HEK293 (cell line): Measurements from ENCODE around the gene CCL14.

ENCODE experiments used
- CTCF ChIA-PET: fragments of 350-600 bp; formaldehyde crosslinking; extraction: SDS; loops from one replicate; lab custom pipeline; 2021; ENCODE audit warnings: antibody characterized with exemption; lab: Yijun Ruan, JAX
- POLR2A ChIA-PET: fragments of 300-600 bp; formaldehyde crosslinking; extraction: SDS; loops from one replicate; lab custom pipeline; 2020; ENCODE audit warnings: antibody characterized with exemption, inconsistent platforms; lab: Yijun Ruan, JAX
- H3K27ac ChIP-seq: fragments of 200-500 bp; sonication (Bioruptor generic); 2 replicates; pipeline ENCODE4 v1.5.1; 2014; ENCODE audit warnings: low read depth, low read length, control low read depth, inconsistent platforms; ENCODE audit errors: extremely low read depth
- H3K36me3 ChIP-seq, 2 experiments: fragments of 200-500 bp in 1 of 2; sonication (Bioruptor generic) in 1 of 2; 1 replicate in 1 of 2; 2 replicates in 1 of 2; pipeline ENCODE4 v1.5.1; 2014 to 2017; ENCODE audit warnings: inconsistent platforms in 2 of 2, low read length in 2 of 2; ENCODE audit not compliant: control insufficient read depth in 2 of 2, insufficient read depth in 1 of 2
- H3K4me1 ChIP-seq: fragments of 200-500 bp; sonication (Bioruptor generic); 2 replicates; pipeline ENCODE4 v1.5.1; 2014; ENCODE audit warnings: mild to moderate bottlenecking, low read length, inconsistent platforms; ENCODE audit not compliant: control insufficient read depth, insufficient read depth
- H3K4me3 ChIP-seq: 2 replicates; pipeline ENCODE4 v1.5.1; 2011; ENCODE audit warnings: low read depth, mild to moderate bottlenecking, control low read depth, low read length, moderate library complexity
- H3K9me3 ChIP-seq: fragments of 200-500 bp; sonication (Bioruptor generic); 2 replicates; pipeline ENCODE4 v1.5.1; 2014; ENCODE audit warnings: low read depth, low read length, inconsistent platforms; ENCODE audit not compliant: control insufficient read depth, insufficient read depth
- KLF9 ChIP-seq: fragments of 450-650 bp; formaldehyde crosslinking; IDR thresholded peaks from 2 replicates; pipeline ENCODE4 v1.5.1; 2016; ENCODE audit warnings: missing biosample characterization, missing genetic modification characterization, low read depth
- REPIN1 ChIP-seq: fragments of 450-650 bp; formaldehyde crosslinking; IDR thresholded peaks from 2 replicates; pipeline ENCODE4 v1.5.1; 2017; ENCODE audit warnings: missing biosample characterization, missing genetic modification characterization, low read depth
- SCRT1 ChIP-seq: fragments of 450-650 bp; formaldehyde crosslinking; IDR thresholded peaks from 2 replicates; pipeline ENCODE4 v1.5.1; 2016; ENCODE audit warnings: missing biosample characterization, missing genetic modification characterization, borderline replicate concordance
- SP2 ChIP-seq: fragments of 450-650 bp; formaldehyde crosslinking; IDR thresholded peaks from 2 replicates; pipeline ENCODE4 v1.5.1; 2016; ENCODE audit warnings: missing biosample characterization, missing genetic modification characterization
- ZBTB48 ChIP-seq: fragments of 450-650 bp; formaldehyde crosslinking; IDR thresholded peaks from 2 replicates; pipeline ENCODE4 v1.5.1; 2016; ENCODE audit warnings: missing biosample characterization, missing genetic modification characterization
- ZBTB7A ChIP-seq: fragments of 450-650 bp; formaldehyde crosslinking; IDR thresholded peaks from 2 replicates; pipeline ENCODE4 v1.5.1; 2016; ENCODE audit warnings: low read depth, missing biosample characterization, missing genetic modification characterization
- ZNF114 ChIP-seq: fragments of 450-650 bp; formaldehyde crosslinking; IDR thresholded peaks from 2 replicates; pipeline ENCODE4 v1.5.0; 2017; ENCODE audit warnings: missing biosample characterization, missing genetic modification characterization
- ZNF2 ChIP-seq: fragments of 450-650 bp; formaldehyde crosslinking; IDR thresholded peaks from 2 replicates; pipeline ENCODE4 v1.5.1; 2016; ENCODE audit warnings: missing biosample characterization, missing genetic modification characterization
- ZNF223 ChIP-seq: fragments of 450-650 bp; formaldehyde crosslinking; IDR thresholded peaks from 2 replicates; pipeline ENCODE4 v1.5.1; 2016; ENCODE audit warnings: missing biosample characterization, missing genetic modification characterization
- ZNF354C ChIP-seq: fragments of 450-650 bp; formaldehyde crosslinking; IDR thresholded peaks from 2 replicates; pipeline ENCODE4 v1.5.1; 2016; ENCODE audit warnings: missing biosample characterization, missing genetic modification characterization, low read depth, borderline replicate concordance
- ZNF416 ChIP-seq: fragments of 450-650 bp; formaldehyde crosslinking; IDR thresholded peaks from 2 replicates; pipeline ENCODE4 v1.5.1; 2016; ENCODE audit warnings: missing biosample characterization, missing genetic modification characterization
- ZNF473 ChIP-seq: fragments of 450-650 bp; formaldehyde crosslinking; IDR thresholded peaks from 2 replicates; pipeline ENCODE4 v1.5.1; 2017; ENCODE audit warnings: missing biosample characterization, missing genetic modification characterization
- ZNF571 ChIP-seq: fragments of 450-650 bp; formaldehyde crosslinking; IDR thresholded peaks from 2 replicates; pipeline ENCODE4 v1.5.0; 2017; ENCODE audit warnings: missing biosample characterization, missing genetic modification characterization
- ZNF596 ChIP-seq: fragments of 450-650 bp; IDR thresholded peaks from 2 replicates; pipeline ENCODE4 v1.5.0; 2018; ENCODE audit warnings: missing biosample characterization, mild to moderate bottlenecking, missing genetic modification characterization, moderate library complexity
- ZNF623 ChIP-seq: fragments of 450-650 bp; formaldehyde crosslinking; IDR thresholded peaks from 2 replicates; pipeline ENCODE4 v1.5.1; 2016; ENCODE audit warnings: missing biosample characterization, missing genetic modification characterization
- ZNF707 ChIP-seq: fragments of 450-650 bp; formaldehyde crosslinking; IDR thresholded peaks from 2 replicates; pipeline ENCODE4 v1.5.1; 2016; ENCODE audit warnings: missing biosample characterization, missing genetic modification characterization
- ZSCAN16 ChIP-seq: fragments of 450-650 bp; formaldehyde crosslinking; IDR thresholded peaks from 2 replicates; pipeline ENCODE4 v1.5.1; 2016; ENCODE audit warnings: missing biosample characterization, missing genetic modification characterization
- TF ChIP-seq, protein P1 (sequence below): fragments of 450-650 bp; formaldehyde crosslinking; IDR thresholded peaks from 2 replicates; pipeline ENCODE4 v1.5.1; 2017; ENCODE audit warnings: missing biosample characterization, missing genetic modification characterization
- TF ChIP-seq, protein P2 (sequence below): fragments of 450-650 bp; formaldehyde crosslinking; IDR thresholded peaks from 2 replicates; pipeline ENCODE4 v1.5.1; 2016; ENCODE audit warnings: missing biosample characterization, missing genetic modification characterization

Gene CCL14

DNA sequence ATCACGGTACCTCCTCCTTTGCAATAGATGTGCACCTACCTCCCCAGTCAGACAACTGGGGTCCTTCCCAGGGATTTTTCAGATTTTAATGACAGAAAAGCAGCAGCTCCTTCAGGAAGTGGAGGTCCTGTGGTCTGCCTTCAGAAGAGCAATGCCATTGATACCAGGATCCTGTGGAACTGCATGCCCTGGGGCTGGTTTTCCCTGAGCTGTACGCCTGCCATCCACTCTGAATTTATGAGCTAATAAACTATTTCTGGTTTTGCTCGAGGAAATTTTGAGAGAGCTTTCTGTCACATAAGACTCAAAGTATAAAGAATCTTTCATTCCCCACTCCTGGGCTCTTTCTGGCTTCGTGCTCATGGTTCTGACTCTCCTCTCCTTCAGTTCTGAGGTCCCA, 41.2 kb upstream of the CCL14 start (continued):
- no peak for TF ChIP-seq SCRT1 (tag by site-specific recombination)
- no peak for TF ChIP-seq SP2 (tag by site-specific recombination)
- TF ChIP-seq ZNF623 (tag by site-specific recombination), result no peak
- TF ChIP-seq KLF9 (tag by site-specific recombination), result no peak
- no peak for TF ChIP-seq ZNF354C (tag by site-specific recombination)
- no peak for TF ChIP-seq ZNF707 (tag by site-specific recombination)
- TF ChIP-seq ZNF223 (tag by site-specific recombination), result no peak
- TF ChIP-seq, all 188 proteins: peak for 0

DNA sequence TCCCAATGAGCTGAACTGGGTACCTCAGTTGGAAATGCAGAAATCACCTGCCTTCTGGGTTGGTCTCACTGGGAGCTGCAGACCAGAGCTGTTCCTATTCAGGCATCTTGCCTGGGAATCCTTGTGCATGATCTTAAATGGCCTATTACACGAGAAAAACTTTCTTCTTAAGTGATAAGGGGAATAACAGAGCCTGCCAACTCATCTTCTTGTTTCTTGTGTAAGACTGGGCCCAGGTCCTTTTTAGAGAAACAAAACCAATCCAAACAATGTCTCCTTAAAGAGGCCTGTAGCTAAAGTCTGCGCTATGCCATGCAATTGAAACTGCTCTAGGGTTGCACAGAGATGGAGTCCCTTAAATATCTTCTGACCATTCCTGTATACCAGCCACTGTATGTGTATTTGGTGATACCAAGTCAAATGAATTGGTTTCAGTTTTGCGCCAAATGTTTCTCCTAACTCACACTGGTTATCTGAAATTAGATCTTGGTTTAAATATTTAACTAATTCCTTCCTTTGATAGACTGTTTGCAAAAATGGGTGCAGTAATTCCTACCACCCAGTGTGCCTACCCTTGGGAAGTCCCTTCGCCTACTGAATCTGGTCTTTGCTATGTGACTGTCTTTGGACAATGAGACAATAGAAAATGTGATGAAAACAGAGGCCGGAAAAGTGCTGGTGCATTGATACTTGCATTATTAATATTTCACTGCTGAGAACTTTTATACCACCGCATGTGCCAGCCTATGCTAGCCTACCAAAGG, 37.8 kb upstream of the CCL14 start:
- CTCF ChIA-PET, result interaction anchor here (1.4 kb wide), 1 partner anchor 55 kb away, joined by 7 read pairs; no protein-coding TSS in a partner anchor
- TF ChIP-seq ZSCAN16, result no peak
- POLR2A ChIA-PET, result no interaction called here

DNA sequence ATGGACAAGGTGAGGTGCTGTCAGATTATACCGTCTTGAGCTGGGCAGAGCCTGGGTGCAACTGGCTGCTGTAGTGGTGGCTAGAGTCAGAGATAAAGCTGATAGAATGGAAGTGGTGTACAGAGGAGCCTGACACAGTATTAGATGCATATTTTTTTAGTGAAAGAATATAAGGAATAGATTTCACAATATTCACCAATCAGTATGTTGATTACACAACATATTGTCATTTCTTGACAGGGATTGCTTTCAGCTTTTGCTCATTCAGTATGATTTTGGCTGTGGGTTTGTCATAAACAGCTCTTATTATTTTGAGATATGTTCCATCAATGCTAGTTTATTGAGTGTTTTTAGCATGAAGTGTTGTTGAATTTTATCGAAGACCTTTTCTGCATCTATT, 32.9 kb upstream of the CCL14 start:
- POLR2A ChIA-PET, result no interaction called here
- no peaks in the 10 kb centered on the region for H3K9me3 ChIP-seq
- CTCF ChIA-PET, result interaction anchor here (1.2 to 1.8 kb wide), 2 partner anchors 11 to 53 kb away, joined by 6 to 9 read pairs; no protein-coding TSS in a partner anchor
- no peak overlapping the region for H3K4me3 ChIP-seq
- no peak overlapping the region for H3K27ac ChIP-seq
- H3K4me1 ChIP-seq, result no peaks in the 10 kb centered on the region
- TF ChIP-seq ZNF114 (tag by site-specific recombination), result no peak
- TF ChIP-seq REPIN1 (tag by site-specific recombination), result no peak
- TF ChIP-seq, protein P1, sequence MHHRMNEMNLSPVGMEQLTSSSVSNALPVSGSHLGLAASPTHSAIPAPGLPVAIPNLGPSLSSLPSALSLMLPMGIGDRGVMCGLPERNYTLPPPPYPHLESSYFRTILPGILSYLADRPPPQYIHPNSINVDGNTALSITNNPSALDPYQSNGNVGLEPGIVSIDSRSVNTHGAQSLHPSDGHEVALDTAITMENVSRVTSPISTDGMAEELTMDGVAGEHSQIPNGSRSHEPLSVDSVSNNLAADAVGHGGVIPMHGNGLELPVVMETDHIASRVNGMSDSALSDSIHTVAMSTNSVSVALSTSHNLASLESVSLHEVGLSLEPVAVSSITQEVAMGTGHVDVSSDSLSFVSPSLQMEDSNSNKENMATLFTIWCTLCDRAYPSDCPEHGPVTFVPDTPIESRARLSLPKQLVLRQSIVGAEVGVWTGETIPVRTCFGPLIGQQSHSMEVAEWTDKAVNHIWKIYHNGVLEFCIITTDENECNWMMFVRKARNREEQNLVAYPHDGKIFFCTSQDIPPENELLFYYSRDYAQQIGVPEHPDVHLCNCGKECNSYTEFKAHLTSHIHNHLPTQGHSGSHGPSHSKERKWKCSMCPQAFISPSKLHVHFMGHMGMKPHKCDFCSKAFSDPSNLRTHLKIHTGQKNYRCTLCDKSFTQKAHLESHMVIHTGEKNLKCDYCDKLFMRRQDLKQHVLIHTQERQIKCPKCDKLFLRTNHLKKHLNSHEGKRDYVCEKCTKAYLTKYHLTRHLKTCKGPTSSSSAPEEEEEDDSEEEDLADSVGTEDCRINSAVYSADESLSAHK (tag by site-specific recombination), result no peak
- TF ChIP-seq ZNF473 (tag by site-specific recombination), result no peak
- TF ChIP-seq, protein P2, sequence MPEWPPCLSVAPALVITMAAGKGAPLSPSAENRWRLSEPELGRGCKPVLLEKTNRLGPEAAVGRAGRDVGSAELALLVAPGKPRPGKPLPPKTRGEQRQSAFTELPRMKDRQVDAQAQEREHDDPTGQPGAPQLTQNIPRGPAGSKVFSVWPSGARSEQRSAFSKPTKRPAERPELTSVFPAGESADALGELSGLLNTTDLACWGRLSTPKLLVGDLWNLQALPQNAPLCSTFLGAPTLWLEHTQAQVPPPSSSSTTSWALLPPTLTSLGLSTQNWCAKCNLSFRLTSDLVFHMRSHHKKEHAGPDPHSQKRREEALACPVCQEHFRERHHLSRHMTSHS (tag by site-specific recombination), result no peak
- TF ChIP-seq ZNF2 (tag by site-specific recombination), result no peak
- TF ChIP-seq ZNF571, result no peak
- no peak for TF ChIP-seq ZBTB7A
- no peak for TF ChIP-seq ZNF416 (tag by site-specific recombination)
- TF ChIP-seq ZBTB48, result no peak
- TF ChIP-seq ZNF596 (tag by site-specific recombination), result no peak
- H3K36me3 ChIP-seq, result no peaks in the 10 kb centered on the region

More for the DNA sequence above, 37.8 kb upstream of the CCL14 start:
- Histone ChIP-seq H3K36me3 (no peaks in the 10 kb centered on the region), H3K27ac (no peak overlapping the region), H3K4me1 (no peaks in the 10 kb centered on the region), H3K9me3 (no peaks in the 10 kb centered on the region), H3K4me3 (no peak overlapping the region)
